ENCODE data around the gene THRB.

The THRB gene

GRCh38 chr3:24342275-24342674 is 152.4 kb downstream of the THRB start:
- no peak for DNase-seq

- no peak for DNase-seq
These were observed 153.0 kb downstream of the THRB start for GRCh38 chr3:24341668-24342067.

GRCh38 chr3:24340966-24341365 is 153.7 kb downstream of the THRB start:
- DNase-seq: no peak

- DNase-seq: no peak
These were observed 154.5 kb downstream of the THRB start for GRCh38 chr3:24340161-24340560.

- DNase-seq: no peak
These were observed 155.3 kb downstream of the THRB start for GRCh38 chr3:24339266-24339825.

- no peak for DNase-seq
These were observed 156.1 kb downstream of the THRB start for GRCh38 chr3:24338409-24339130.

- DNase-seq: no peak
These were observed 158.5 kb downstream of the THRB start for GRCh38 chr3:24336101-24336500.

- no peak for DNase-seq
These were observed 162.6 kb downstream of the THRB start for GRCh38 chr3:24332092-24332491.

GRCh38 chr3:24323272-24323671 is 171.4 kb downstream of the THRB start:
- DNase-seq: no peak

- DNase-seq: no peak
These were observed 174.0 kb downstream of the THRB start for GRCh38 chr3:24320601-24321000.

- no peak for DNase-seq
These were observed 175.9 kb downstream of the THRB start for GRCh38 chr3:24318677-24319287.

- DNase-seq: no peak
These were observed 177.7 kb downstream of the THRB start for GRCh38 chr3:24316887-24317383.

- no peak for DNase-seq
These were observed 178.7 kb downstream of the THRB start for GRCh38 chr3:24315971-24316370.

- no peak for DNase-seq
These were observed 179.3 kb downstream of the THRB start for GRCh38 chr3:24315356-24315755.

- no peak for DNase-seq
These were observed 182.8 kb downstream of the THRB start for GRCh38 chr3:24311881-24312280.

- DNase-seq: no peak
These were observed 183.8 kb downstream of the THRB start for GRCh38 chr3:24310887-24311286.

GRCh38 chr3:24306518-24306917 is 188.1 kb downstream of the THRB start:
- DNase-seq: no peak

GRCh38 chr3:24305795-24306467 is 188.7 kb downstream of the THRB start:
- DNase-seq: no peak

- no peak for DNase-seq
These were observed 191.4 kb downstream of the THRB start for GRCh38 chr3:24303057-24303754.

- no peak for DNase-seq
These were observed 192.3 kb downstream of the THRB start for GRCh38 chr3:24302396-24302795.

GRCh38 chr3:24300949-24301348 is 193.7 kb downstream of the THRB start:
- no peak for DNase-seq

- DNase-seq: no peak
These were observed 194.6 kb downstream of the THRB start for GRCh38 chr3:24299806-24300626.
